Stimulated activated CD8-positive, alpha-beta memory T cell treated with anti-CD3 and anti-CD28 coated beads, Interleukin-15, amount 100 ng/mL, for 4 hours (primary cell): ENCODE measurements around the gene NDUFA11.
"Not testable (repeated sequence)": the region's sequence is repeated elsewhere in the genome, so short reads cannot be mapped to it uniquely, and the experiment has no call there.

Experiments
- DNase-seq, 2 donors: peaks; one replicate each; pipeline ENCODE4 v3.0.0-alpha.2; 2020; ENCODE audit warnings: low read depth in 2 of 2

The NDUFA11 gene

DNA sequence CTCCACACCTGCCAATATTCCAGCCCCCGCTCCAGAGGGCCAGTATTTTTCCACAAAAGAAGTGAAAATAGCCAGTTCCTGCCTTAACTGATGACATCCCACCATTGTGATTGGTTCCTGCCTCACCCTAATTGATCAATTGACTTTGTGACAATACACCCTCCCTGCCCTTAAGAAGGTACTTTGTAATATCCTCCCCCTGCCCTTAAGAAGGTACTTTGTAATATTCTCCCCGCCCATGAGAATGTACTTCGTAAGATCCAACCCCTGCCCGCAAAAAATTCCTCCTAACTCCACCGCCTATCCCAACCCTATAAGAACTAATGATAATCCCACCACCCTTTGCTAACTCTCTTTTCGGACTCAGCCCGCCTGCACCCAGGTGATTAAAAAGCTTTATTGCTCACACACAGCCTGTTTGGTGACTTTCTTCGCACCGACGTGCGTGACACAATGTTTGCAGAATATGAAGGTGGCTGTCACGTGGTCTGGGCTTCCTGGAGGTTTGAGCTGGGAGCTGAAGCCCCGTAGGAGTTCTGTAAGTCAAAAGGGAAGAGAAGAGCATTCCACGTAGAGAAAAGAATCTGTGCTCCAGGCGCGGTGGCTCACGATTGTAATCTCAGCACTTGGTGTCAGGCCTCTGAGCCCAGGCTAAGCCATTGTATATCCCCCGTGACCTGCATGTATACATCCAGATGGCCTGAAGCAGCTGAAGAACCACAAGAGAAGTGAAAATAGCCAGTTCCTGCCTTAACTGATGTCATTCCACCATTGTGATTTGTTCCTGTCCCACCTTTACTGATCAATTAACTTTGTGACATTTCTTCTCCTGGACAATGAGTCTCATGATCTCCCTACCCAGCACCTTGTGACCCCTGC is 46.1 kb downstream of the NDUFA11 start:
- no peak for DNase-seq

DNA sequence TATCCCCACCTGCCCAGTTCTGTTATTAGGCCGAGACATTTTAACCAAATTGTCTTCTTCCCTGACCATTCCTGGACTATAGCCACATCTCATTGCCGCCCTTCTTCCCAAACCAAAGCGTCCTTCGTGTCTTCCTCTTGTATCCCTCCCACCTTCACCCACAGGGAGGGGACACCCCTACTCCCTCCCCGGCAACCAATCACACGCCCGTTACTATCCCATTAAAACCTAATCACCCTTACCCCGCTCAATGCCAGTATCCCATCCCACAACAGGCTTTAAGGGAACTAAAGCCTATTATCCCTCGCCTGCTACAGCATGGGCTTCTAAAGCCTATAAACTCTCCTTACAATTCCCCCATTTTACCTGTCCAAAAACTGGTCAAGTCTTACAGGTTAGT is 48.4 kb downstream of the NDUFA11 start:
- not testable (repeated sequence) for DNase-seq

DNA sequence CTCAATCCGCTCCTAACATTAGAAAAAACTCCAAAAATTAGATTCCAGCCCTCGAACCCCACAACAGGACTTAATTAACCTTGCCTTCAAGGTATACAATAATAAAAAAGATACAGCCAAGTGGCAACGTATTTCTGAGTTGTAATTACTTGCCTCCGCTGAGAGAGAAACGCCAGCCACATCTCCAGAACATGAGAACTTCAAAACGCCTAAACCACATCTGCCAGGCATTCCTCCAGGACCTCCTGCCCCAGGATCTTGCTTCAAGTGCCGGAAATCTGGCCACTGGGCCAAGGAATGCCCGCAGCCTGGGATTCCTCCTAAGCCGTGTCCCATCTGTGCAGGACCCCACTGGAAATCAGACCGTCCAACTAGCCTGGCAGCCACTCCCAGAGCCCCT is 49.5 kb downstream of the NDUFA11 start:
- DNase-seq: not testable (repeated sequence)

DNA sequence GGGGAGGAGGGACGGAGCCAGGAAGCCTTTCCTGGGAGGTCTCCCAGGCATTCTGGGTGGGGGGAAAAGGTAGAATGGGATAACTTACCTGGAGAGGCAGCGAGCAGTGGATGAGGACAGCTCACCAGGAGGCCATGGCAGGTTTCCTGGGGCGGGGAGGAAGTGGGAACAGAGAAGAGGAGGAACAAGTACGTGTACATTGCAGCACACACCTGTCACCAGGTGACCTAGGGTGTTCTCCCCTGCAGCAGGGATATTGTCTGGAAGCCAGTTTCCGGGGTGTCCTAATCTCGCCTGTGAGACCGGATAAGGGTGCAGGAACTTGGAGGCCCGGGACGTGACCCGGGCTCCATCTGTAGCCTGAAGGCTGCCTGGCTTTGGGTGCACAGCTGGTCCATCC is 52.3 kb downstream of the NDUFA11 start, which contains the start of gene FUT3:
TSS of gene FUT3 (minus strand) at position 148 of the 400 bp plus-strand sequence.
- DNase-seq: no peak

DNA sequence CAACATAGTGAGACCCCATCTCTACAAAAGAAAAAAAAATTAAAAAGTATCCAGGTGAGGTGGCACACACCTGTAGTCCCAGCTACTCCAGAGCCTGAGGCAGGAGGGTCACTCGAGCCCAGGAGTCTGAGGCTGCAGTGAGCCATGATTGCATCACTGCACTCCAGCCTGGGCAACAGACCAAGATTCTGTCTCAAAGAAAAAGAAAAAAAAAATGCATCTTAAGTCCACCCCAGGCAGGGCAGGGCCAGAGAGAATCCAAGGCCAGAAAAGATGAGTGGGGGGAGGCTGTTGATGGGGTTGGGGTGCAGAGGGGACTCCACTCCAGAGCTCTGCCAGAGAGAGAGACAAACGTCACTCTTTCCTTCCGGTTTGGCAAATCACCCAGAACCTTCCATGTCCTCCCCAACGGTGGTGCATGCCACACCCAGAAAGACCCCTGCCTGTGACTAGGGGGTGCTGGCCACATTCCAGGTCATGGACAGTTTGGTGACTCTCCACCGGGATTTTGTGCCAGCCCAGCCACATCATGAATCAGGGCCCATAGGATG is 52.8 kb downstream of the NDUFA11 start:
- DNase-seq: no peak

DNA sequence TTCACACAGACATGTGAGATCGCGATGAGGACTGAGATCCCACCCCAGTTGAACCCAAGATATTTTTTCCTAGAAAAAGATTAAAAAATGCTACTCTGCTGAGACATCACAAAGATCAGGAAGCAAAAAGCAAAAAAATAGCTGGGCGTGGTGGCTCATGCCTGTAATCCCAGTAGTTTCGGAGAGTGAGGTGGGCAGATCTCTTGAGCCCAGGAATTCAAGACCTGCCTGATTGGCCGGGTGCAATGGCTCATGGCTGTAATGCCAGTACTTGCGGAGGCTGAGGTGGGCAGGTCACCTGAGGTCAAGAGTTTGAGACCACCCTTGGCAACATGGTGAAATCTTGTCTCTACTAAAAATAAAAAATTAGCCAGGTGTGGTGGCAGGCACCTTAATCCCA is 53.4 kb downstream of the NDUFA11 start:
- DNase-seq: no peak

DNA sequence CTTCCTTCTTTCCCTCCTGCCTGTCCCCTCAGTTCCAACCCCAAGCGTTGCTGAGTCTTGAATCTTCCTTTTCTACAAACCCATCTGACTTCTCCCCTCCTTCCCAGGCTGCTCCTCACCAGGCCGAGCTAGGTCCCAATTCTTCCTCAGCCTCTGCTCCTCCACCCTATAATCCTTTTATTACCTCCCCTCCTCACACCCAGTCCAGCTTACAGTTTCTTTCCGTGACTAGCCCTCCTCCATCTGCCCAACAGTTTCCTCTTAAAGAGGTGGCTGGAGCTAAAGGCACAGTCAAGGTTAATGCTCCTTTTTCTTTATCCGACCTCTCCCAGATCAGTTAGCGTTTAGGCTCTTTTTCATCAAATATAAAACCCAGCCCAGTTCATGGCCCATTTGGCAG is 55.0 kb downstream of the NDUFA11 start:
- DNase-seq: not testable (repeated sequence)

DNA sequence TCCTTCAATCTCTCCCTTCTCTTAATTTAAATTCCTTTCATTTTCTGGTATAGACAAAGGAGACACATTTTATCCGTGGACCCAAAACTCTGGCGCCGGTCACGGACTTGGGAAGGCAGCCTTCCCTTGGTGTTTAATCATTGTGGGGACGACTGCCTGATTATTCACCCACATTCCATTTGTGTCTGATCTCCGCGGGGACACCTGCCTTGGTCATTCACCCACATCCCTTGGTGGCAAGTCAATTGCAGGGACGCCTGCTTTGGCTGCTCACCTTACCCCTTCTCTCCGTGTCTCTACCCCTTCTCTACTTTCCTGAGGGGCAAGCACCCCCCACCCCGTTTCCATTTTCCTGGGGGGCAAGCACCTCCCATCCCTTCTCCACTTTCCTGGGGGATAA is 55.7 kb downstream of the NDUFA11 start:
- not testable (repeated sequence) for DNase-seq
